Fibroblast of gingiva (primary cell): ENCODE measurements around the gene KRTAP4-12.
"Not testable (repeated sequence)": the region's sequence is repeated elsewhere in the genome, so short reads cannot be mapped to it uniquely, and the experiment has no call there.

ENCODE experiments used
- DNase-seq: peaks from one replicate; pipeline ENCODE4 v3.0.0-alpha.2; 2011; ENCODE audit warnings: low read depth

Gene KRTAP4-12

GRCh38 chr17:41088760-41089352, 35.1 kb downstream of the KRTAP4-12 start:
- not testable (repeated sequence) for DNase-seq

- not testable (repeated sequence) for DNase-seq
Observed at GRCh38 chr17:41084100-41084856, 39.7 kb downstream of the KRTAP4-12 start, which contains the start of gene KRTAP4-7. Gene KRTAP4-7 (plus strand): TSS chr17:41084150. CDS start chr17:41084207, 57 bp downstream.

- not testable (repeated sequence) for DNase-seq
Observed at GRCh38 chr17:41083427-41083826, 40.6 kb downstream of the KRTAP4-12 start.

GRCh38 chr17:41082626-41083025, 41.4 kb downstream of the KRTAP4-12 start:
- no peak for DNase-seq

GRCh38 chr17:41076788-41077187, 47.2 kb downstream of the KRTAP4-12 start:
- DNase-seq: no peak

- DNase-seq: no peak
Observed at GRCh38 chr17:41073676-41074075, 50.3 kb downstream of the KRTAP4-12 start.
